ENCODE data around the gene ADARB2. TPM values are rescaled to one million over a fixed set of nuclear protein-coding genes. Genes with fewer than 3 reads are reported as not detected.

Gene ADARB2
- total and polyA plus RNA-seq, 10 of the 15 experiments (the other 5 are each of a cell fraction or from before 2014, with no cell fraction given) = 0.02 to 4.1 (median 0.76) TPM

DNA sequence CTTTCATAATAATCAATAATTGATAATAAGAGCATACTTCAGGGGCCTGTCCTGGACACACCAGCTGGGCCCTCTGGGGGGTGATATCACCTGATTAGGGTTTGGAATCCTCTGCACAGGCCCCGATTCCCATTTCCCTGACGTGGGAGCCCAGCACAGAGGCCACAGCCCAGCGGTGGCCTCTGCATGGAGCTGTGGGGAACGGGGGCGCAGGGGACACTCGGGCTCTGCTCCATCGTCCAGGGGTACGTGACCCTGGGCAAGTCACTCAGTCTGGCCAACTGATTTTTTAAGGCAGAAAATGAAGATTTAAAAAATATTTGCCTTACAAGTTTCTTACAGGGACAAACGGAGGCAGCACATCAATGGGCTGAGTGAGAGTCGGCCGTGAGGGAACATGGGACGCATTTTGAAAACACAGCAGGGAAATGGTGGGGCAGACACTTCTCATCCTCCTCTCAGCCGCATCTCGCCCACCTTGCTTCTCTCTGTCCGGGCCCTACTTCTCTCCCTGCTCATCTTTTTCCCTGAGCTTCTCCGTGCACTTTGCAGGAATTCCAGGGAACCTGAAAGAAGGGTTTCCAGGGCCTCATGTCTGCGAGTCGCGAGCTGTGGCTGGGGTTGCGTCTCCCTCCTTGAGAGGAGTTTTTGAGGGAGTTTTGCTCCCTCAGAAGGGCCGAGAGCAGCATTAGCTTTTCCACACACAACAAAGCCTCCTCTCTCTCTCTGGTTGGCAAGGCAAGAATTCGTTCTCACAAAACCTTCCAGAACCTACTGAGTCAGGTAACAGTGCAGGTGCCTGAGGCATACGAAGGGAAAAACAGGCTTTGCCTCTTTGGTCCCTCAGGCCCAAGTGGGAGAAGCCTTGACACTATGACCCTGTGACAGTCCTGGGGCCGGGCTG lies 369.1 kb downstream of the ADARB2 start:
- Histone ChIP-seq H3K4me2 (ENCODE audit: control insufficient read depth, insufficient read depth) (no peak overlapping the region), H3K9me3 (replicated peaks; ENCODE audit: control insufficient read depth, insufficient read depth, low read length) (no peaks in the 10 kb centered on the region), H4K20me1 (ENCODE audit: control insufficient read depth, insufficient read depth) (no peaks in the 10 kb centered on the region), H3K36me3 (ENCODE audit: control insufficient read depth in 2 of 2, insufficient read depth in 2 of 2, low read length in 1 of 2) (no peaks in the 10 kb centered on the region), H3K9ac (ENCODE audit: control insufficient read depth, insufficient read depth, low read length) (no peak overlapping the region), H3K27ac (ENCODE audit: control insufficient read depth, insufficient read depth) (no peak overlapping the region), H3K4me3 (no peak overlapping the region), H3K4me1 (ENCODE audit: control insufficient read depth, insufficient read depth, low read length) (no peaks in the 10 kb centered on the region), H3K79me2 (ENCODE audit: control insufficient read depth, insufficient read depth, low read length) (no peaks in the 10 kb centered on the region), H3K27me3 (replicated peaks in 1 of 2; ENCODE audit: control insufficient read depth in 2 of 2, insufficient read depth in 2 of 2, low read length in 1 of 2) (no peaks in the 10 kb centered on the region), H2AFZ (ENCODE audit: control insufficient read depth, low read depth, low read length) (no peak overlapping the region)
- no peak for ATAC-seq
- DNase-seq (ENCODE audit: low read depth, low spot score) = no peak
- TF ChIP-seq HDAC2 (IDR thresholded peaks at IDR 0.05) (no peak), ATF7 (IDR thresholded peaks at IDR 0.05; ENCODE audit: low read depth) (no peak), IKZF1 (conservative IDR thresholded peaks at IDR 0.05) (no peak), ZNF274 (IDR thresholded peaks at IDR 0.05; ENCODE audit: insufficient read depth, insufficient read length) (no peak), MTA2 (IDR thresholded peaks at IDR 0.05; ENCODE audit: low read depth) (no peak), POU2F2 (IDR thresholded peaks at IDR 0.05; ENCODE audit: borderline replicate concordance, low read depth, low read length) (no peak), RB1 (IDR thresholded peaks at IDR 0.05; ENCODE audit: borderline replicate concordance) (no peak), STAT1 (conservative IDR thresholded peaks at IDR 0.05) (no peak), IRF4 (IDR thresholded peaks at IDR 0.05; ENCODE audit: low read depth, low read length) (no peak), NFIC (IDR thresholded peaks at IDR 0.05; ENCODE audit: low read depth, low read length) (no peak), ZNF24 (IDR thresholded peaks at IDR 0.05) (no peak), LARP7 (IDR thresholded peaks at IDR 0.05) (no peak), SUZ12 (IDR thresholded peaks at IDR 0.05; ENCODE audit: unreplicated experiment) (no peak), DPF2 (IDR thresholded peaks at IDR 0.05) (no peak)
- TF ChIP-seq, protein P1, sequence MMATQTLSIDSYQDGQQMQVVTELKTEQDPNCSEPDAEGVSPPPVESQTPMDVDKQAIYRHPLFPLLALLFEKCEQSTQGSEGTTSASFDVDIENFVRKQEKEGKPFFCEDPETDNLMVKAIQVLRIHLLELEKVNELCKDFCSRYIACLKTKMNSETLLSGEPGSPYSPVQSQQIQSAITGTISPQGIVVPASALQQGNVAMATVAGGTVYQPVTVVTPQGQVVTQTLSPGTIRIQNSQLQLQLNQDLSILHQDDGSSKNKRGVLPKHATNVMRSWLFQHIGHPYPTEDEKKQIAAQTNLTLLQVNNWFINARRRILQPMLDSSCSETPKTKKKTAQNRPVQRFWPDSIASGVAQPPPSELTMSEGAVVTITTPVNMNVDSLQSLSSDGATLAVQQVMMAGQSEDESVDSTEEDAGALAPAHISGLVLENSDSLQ (IDR thresholded peaks at IDR 0.05) = no peak
- TF ChIP-seq, protein P2, sequence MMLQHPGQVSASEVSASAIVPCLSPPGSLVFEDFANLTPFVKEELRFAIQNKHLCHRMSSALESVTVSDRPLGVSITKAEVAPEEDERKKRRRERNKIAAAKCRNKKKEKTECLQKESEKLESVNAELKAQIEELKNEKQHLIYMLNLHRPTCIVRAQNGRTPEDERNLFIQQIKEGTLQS (IDR thresholded peaks at IDR 0.05; ENCODE audit: borderline replicate concordance, extremely low read depth, low read depth, low read length) = no peak
- TF ChIP-seq, protein P3, sequence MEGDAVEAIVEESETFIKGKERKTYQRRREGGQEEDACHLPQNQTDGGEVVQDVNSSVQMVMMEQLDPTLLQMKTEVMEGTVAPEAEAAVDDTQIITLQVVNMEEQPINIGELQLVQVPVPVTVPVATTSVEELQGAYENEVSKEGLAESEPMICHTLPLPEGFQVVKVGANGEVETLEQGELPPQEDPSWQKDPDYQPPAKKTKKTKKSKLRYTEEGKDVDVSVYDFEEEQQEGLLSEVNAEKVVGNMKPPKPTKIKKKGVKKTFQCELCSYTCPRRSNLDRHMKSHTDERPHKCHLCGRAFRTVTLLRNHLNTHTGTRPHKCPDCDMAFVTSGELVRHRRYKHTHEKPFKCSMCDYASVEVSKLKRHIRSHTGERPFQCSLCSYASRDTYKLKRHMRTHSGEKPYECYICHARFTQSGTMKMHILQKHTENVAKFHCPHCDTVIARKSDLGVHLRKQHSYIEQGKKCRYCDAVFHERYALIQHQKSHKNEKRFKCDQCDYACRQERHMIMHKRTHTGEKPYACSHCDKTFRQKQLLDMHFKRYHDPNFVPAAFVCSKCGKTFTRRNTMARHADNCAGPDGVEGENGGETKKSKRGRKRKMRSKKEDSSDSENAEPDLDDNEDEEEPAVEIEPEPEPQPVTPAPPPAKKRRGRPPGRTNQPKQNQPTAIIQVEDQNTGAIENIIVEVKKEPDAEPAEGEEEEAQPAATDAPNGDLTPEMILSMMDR (IDR thresholded peaks at IDR 0.05 in 2 of 3, conservative IDR thresholded peaks at IDR 0.05 in 1 of 3; ENCODE audit: control insufficient read depth in 2 of 3, extremely low read depth in 1 of 3, insufficient read depth in 1 of 3, low read depth in 3 of 3, low read length in 3 of 3) = no peak
- 47% methylated on average over 24 of the region's 24 CpGs for WGBS (ENCODE audit: insufficient coverage, insufficient replicate concordance, low lambda C conversion rate, missing lambda C conversion rate)
- CTCF ChIA-PET = interaction anchor here (1.1 to 2.5 kb wide), 6 partner anchors 13 to 258 kb away, joined by 3 to 11 read pairs (median 5); no protein-coding TSS in a partner anchor
- intact Hi-C loops (cut with micrococcal nuclease; ENCODE audit: unreplicated experiment) (no loop called here), in situ Hi-C loops (cut with MboI) (no loop called here)
- FAIRE-seq = no peak
- POLR2A ChIA-PET = interaction anchor here (1.1 kb wide), 1 partner anchor 8 kb away, joined by 3 read pairs; no protein-coding TSS in a partner anchor
- RAD21 ChIA-PET (ENCODE audit: unreplicated experiment) = interaction anchor here (1.0 kb wide), 1 partner anchor 258 kb away, joined by 4 read pairs; no protein-coding TSS in a partner anchor
- SMC1A ChIA-PET (ENCODE audit: uncharacterized antibody, unreplicated experiment) = no interaction called here
- BruUV-seq (replicated peaks) = no TSS peak

Data from GM12878 (cell line).